MM.1S (cell line): Measurements from ENCODE around the gene OTX1.

Experiments used
- DNase-seq: peaks from one replicate; pipeline ENCODE4 v3.0.0-alpha.2; 2015
- H2AFZ ChIP-seq: fragments of 300-600 bp; sonication (generic); 2 replicates; pipeline ENCODE4 v1.6.0; 2016; ENCODE audit warnings: antibody characterized with exemption, low read length
- H3F3A ChIP-seq: fragments of 300-600 bp; sonication (generic); 2 replicates; pipeline ENCODE4 v1.6.1; 2016; ENCODE audit warnings: mild to moderate bottlenecking, antibody characterized with exemption, low read length, moderate library complexity, mixed read lengths; ENCODE audit not compliant: insufficient read depth
- H3K27ac ChIP-seq: fragments of 300-600 bp; sonication (generic); 2 replicates; pipeline ENCODE4 v1.5.1; 2016; ENCODE audit warnings: mild to moderate bottlenecking, low read length
- H3K27me3 ChIP-seq: fragments of 300-600 bp; sonication (generic); replicated peaks from 2 replicates; pipeline ENCODE4 v1.6.0; 2016; ENCODE audit warnings: low read length; ENCODE audit not compliant: insufficient read depth
- H3K36me3 ChIP-seq: fragments of 300-600 bp; sonication (generic); replicated peaks from 2 replicates; pipeline ENCODE4 v1.6.1; 2016; ENCODE audit warnings: mild to moderate bottlenecking, low read length, mixed read lengths; ENCODE audit not compliant: insufficient read depth
- H3K4me1 ChIP-seq: fragments of 300-600 bp; sonication (generic); 2 replicates; pipeline ENCODE4 v1.6.1; 2016; ENCODE audit warnings: low read length, mixed read lengths
- H3K4me2 ChIP-seq: fragments of 300-600 bp; sonication (generic); 2 replicates; pipeline ENCODE4 v1.6.0; 2016; ENCODE audit warnings: low read depth, low read length
- H3K4me3 ChIP-seq: fragments of 300-600 bp; sonication (generic); 2 replicates; pipeline ENCODE4 v1.5.1; 2016; ENCODE audit warnings: low read length, mixed read lengths
- H3K79me2 ChIP-seq: fragments of 300-600 bp; sonication (generic); 2 replicates; pipeline ENCODE4 v1.6.1; 2016; ENCODE audit warnings: mixed run types, low read length, mixed read lengths
- H3K9ac ChIP-seq: fragments of 300-600 bp; sonication (generic); 2 replicates; pipeline ENCODE4 v1.6.1; 2016; ENCODE audit warnings: low read length, mixed read lengths
- H3K9me2 ChIP-seq: fragments of 300-600 bp; sonication (generic); replicated peaks from 2 replicates; pipeline ENCODE4 v1.6.1; 2016; ENCODE audit warnings: mild to moderate bottlenecking, low read length, mixed read lengths; ENCODE audit not compliant: insufficient read depth
- H3K9me3 ChIP-seq: fragments of 300-600 bp; sonication (generic); replicated peaks from 2 replicates; pipeline ENCODE4 v1.6.1; 2016; ENCODE audit warnings: mild to moderate bottlenecking, low read length, mixed read lengths; ENCODE audit not compliant: insufficient read depth
- H4K20me1 ChIP-seq: fragments of 300-600 bp; sonication (generic); 2 replicates; pipeline ENCODE4 v1.6.1; 2016; ENCODE audit warnings: mild to moderate bottlenecking, low read length, moderate library complexity, mixed read lengths; ENCODE audit not compliant: insufficient read depth
- EZH2 ChIP-seq: fragments of 300-600 bp; sonication (generic); optimal IDR thresholded peaks from 2 replicates; pipeline ENCODE3; 2017; ENCODE audit warnings: low read depth, mild to moderate bottlenecking, antibody characterized with exemption, low read length, mixed read lengths
- EZH2phosphoT487 ChIP-seq: fragments of 300-600 bp; sonication (generic); IDR thresholded peaks from 2 replicates; pipeline ENCODE4 v1.6.1; 2018; ENCODE audit warnings: antibody characterized with exemption, low read length
- TF ChIP-seq, protein P1 (sequence below): fragments of 300-600 bp; sonication (generic); IDR thresholded peaks from 2 replicates; pipeline ENCODE4 v1.5.1; 2016; ENCODE audit warnings: antibody characterized with exemption, low read length, mixed read lengths

The OTX1 gene

DNA sequence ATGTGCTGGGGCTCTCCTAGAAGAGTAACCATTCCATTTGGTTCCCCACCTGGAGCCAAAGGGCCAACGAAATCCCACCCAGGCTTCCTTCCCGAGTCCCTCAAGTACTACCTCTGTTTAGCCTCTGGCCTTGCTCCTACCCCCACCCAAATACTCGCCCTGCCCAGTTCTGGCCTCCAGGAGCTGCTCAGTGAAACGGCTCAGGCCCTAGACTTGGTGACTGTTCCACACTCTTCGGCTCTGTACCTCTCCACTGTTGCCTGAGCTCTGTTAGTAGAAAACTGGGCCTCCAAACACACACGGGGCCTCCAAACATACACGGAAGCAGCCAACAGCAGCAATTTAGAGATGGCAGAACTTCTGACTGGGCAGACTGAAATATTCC is 4.2 kb downstream of the OTX1 start:
- H3F3A ChIP-seq, result peaks cover 5% of the 10 kb centered on the region; the same call in 1 of the 2 replicates
- TF ChIP-seq, protein P1, sequence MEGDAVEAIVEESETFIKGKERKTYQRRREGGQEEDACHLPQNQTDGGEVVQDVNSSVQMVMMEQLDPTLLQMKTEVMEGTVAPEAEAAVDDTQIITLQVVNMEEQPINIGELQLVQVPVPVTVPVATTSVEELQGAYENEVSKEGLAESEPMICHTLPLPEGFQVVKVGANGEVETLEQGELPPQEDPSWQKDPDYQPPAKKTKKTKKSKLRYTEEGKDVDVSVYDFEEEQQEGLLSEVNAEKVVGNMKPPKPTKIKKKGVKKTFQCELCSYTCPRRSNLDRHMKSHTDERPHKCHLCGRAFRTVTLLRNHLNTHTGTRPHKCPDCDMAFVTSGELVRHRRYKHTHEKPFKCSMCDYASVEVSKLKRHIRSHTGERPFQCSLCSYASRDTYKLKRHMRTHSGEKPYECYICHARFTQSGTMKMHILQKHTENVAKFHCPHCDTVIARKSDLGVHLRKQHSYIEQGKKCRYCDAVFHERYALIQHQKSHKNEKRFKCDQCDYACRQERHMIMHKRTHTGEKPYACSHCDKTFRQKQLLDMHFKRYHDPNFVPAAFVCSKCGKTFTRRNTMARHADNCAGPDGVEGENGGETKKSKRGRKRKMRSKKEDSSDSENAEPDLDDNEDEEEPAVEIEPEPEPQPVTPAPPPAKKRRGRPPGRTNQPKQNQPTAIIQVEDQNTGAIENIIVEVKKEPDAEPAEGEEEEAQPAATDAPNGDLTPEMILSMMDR, result no peak
- TF ChIP-seq EZH2phosphoT487 (no peak), EZH2 (no peak)
- H3K36me3 ChIP-seq, result no peaks in the 10 kb centered on the region
- no peak overlapping the region for H2AFZ ChIP-seq
- H3K9me2 ChIP-seq, result no peaks in the 10 kb centered on the region
- H4K20me1 ChIP-seq, result no peaks in the 10 kb centered on the region
- no peak overlapping the region for H3K27ac ChIP-seq
- H3K9ac ChIP-seq, result no peak overlapping the region
- no peaks in the 10 kb centered on the region for H3K9me3 ChIP-seq
- H3K4me2 ChIP-seq, result no peak overlapping the region
- no peaks in the 10 kb centered on the region for H3K27me3 ChIP-seq
- no peaks in the 10 kb centered on the region for H3K79me2 ChIP-seq
- DNase-seq, result no peak
- no peak overlapping the region for H3K4me3 ChIP-seq
- no peaks in the 10 kb centered on the region for H3K4me1 ChIP-seq

DNA sequence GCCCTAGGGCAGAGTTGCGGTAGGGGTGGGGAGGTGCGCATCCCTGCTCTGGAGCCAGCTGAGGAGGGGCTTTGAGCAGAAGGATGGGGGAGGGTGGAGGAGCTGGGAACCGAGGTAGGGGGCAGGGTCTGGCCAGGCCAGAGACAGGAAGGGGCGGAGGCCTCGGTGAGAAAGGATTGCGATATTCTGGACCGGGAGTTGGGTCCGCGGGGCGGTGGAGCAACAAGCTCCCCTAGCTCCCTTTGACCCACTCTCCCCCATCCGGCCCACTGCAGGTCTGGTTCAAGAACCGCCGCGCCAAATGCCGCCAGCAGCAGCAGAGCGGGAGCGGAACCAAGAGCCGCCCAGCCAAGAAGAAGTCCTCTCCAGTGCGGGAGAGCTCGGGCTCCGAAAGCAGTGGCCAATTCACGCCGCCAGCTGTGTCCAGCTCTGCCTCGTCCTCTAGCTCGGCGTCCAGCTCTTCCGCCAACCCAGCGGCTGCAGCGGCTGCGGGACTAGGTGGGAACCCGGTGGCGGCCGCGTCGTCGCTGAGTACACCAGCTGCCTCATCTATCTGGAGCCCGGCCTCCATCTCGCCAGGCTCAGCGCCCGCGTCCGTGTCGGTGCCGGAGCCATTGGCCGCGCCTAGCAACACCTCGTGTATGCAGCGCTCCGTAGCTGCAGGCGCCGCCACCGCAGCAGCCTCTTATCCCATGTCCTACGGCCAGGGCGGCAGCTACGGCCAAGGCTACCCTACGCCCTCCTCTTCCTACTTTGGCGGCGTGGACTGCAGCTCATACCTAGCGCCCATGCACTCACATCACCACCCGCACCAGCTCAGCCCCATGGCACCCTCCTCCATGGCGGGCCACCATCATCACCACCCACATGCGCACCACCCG is 4.8 kb downstream of the OTX1 start:
- Histone ChIP-seq H3K9ac (no peak overlapping the region), H3K9me3 (no peaks in the 10 kb centered on the region), H2AFZ (no peak overlapping the region), H4K20me1 (no peaks in the 10 kb centered on the region), H3K27me3 (no peaks in the 10 kb centered on the region), H3K4me1 (no peaks in the 10 kb centered on the region), H3K79me2 (no peaks in the 10 kb centered on the region), H3K36me3 (no peaks in the 10 kb centered on the region), H3K4me3 (no peak overlapping the region), H3K9me2 (no peaks in the 10 kb centered on the region), H3K4me2 (no peak overlapping the region), H3K27ac (no peak overlapping the region), H3F3A (no peaks in the 10 kb centered on the region)
- TF ChIP-seq EZH2phosphoT487 (no peak), EZH2 (no peak)
- TF ChIP-seq, protein P1, result no peak
- DNase-seq, result no peak

DNA sequence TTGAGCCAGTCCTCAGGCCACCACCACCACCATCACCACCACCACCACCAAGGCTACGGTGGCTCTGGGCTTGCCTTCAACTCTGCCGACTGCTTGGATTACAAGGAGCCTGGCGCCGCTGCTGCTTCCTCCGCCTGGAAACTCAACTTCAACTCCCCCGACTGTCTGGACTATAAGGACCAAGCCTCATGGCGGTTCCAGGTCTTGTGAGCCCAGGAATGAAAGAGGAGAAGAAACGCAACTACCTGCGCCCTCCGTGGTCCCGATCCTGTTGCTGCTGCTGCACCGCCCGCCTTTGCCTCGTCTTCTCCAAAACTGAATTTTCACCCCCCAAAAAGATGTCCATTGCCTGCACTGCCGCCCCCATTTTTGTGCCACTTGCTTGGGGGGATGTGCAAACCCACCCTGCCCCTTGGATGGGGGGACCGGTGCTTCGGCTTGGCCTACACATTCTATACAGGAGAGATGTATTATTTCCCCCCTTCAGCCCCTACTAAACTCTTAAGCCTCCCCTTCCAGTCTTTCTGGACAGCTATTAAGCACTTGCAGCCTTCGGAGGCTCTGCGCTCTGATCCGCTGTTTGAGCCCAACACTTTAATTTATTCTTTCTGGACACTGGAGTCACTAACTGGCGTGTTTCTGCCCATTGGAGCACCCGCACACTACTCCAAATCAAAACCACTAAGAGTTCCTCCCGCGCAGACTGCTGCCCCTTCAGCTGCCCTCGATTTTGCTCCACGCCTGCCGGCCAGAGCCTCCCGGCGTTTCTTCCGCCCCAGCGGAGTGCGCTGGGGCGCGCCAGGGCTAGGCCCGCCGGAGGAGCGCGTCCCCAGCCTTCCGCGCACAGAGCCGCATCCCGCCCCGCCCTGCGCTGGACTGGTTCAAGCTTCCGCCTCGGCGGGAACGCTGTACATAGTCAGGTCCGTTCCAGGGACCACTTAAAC is 5.7 kb downstream of the OTX1 start:
- 0 out of 2 replicates have a peak overlapping the region, but pooled peaks have one; percentile 53 for H2AFZ ChIP-seq
- H4K20me1 ChIP-seq, result no peaks in the 10 kb centered on the region
- H3K4me2 ChIP-seq, result peak overlapping the region; percentile 69
- TF ChIP-seq EZH2phosphoT487 (no peak), EZH2 (no peak)
- TF ChIP-seq, protein P1, result no peak
- no peaks in the 10 kb centered on the region for H3K9me2 ChIP-seq
- no peaks in the 10 kb centered on the region for H3K27me3 ChIP-seq
- DNase-seq, result peak; percentile 35
- H3F3A ChIP-seq, result no peaks in the 10 kb centered on the region
- H3K4me1 ChIP-seq, result no peaks in the 10 kb centered on the region
- no peaks in the 10 kb centered on the region for H3K36me3 ChIP-seq
- no peak overlapping the region for H3K9ac ChIP-seq
- no peaks in the 10 kb centered on the region for H3K9me3 ChIP-seq
- H3K79me2 ChIP-seq, result no peaks in the 10 kb centered on the region
- H3K4me3 ChIP-seq, result 0 out of 2 replicates have a peak overlapping the region, but pooled peaks have one; percentile 21
- no peak overlapping the region for H3K27ac ChIP-seq
